DOHH2 (cell line): Measurements from ENCODE around the gene PANK2.

Experiments
- CTCF ChIP-seq: fragments of 200-600 bp; sonication (generic); IDR thresholded peaks from one replicate; pipeline ENCODE4 v1.5.1; 2014; ENCODE audit warnings: antibody characterized with exemption, mild to moderate bottlenecking, low read depth, low read length; ENCODE audit not compliant: poor library complexity, severe bottlenecking
- EZH2phosphoT487 ChIP-seq: fragments of 200-600 bp; sonication (generic); IDR thresholded peaks from 2 replicates; pipeline ENCODE4 v1.6.1; 2017; ENCODE audit warnings: borderline replicate concordance, mild to moderate bottlenecking, antibody characterized with exemption, low read length, moderate library complexity, mixed read lengths

- TF ChIP-seq CTCF (no peak), EZH2phosphoT487 (no peak)
These were observed 12.0 kb downstream of the PANK2 start for GRCh38 chr20:3901028-3901705.
